SU-DHL-6 (cell line): Measurements from ENCODE around the gene PLK5.
A peak's percentile ranks its signal among the peaks of the same experiment; 100 is the strongest.

Source experiments
- H2AFZ ChIP-seq: fragments of 200-600 bp; sonication (generic); 2 replicates; pipeline ENCODE4 v1.6.1; 2014; ENCODE audit warnings: low read depth, mild to moderate bottlenecking, moderate library complexity, mixed read lengths, antibody characterized with exemption, low read length; ENCODE audit not compliant: severe bottlenecking
- H3F3A ChIP-seq: fragments of 200-600 bp; shearing (Covaris generic); 2 replicates; pipeline ENCODE4 v1.6.0; 2016; ENCODE audit warnings: antibody characterized with exemption, mild to moderate bottlenecking; ENCODE audit not compliant: insufficient read depth
- H3K27ac ChIP-seq: fragments of 200-600 bp; sonication (generic); 2 replicates; pipeline ENCODE4 v1.5.1; 2016; ENCODE audit warnings: low read depth, mild to moderate bottlenecking, low read length, moderate library complexity, mixed read lengths
- H3K27me3 ChIP-seq: fragments of 200-600 bp; sonication (generic), shearing (Covaris generic); 2 replicates; pipeline ENCODE4 v1.6.0; 2014; ENCODE audit warnings: mild to moderate bottlenecking, low read length
- H3K36me3 ChIP-seq: fragments of 200-600 bp; sonication (generic); 2 replicates; pipeline ENCODE4 v1.6.1; 2014; ENCODE audit warnings: mild to moderate bottlenecking, low read length, mixed read lengths
- H3K4me2 ChIP-seq: fragments of 300-600, 200-600 bp; shearing (Covaris generic), sonication (generic); 2 replicates; pipeline ENCODE4 v1.6.0; 2014; ENCODE audit warnings: low read length, low read depth, mild to moderate bottlenecking; ENCODE audit not compliant: poor library complexity, severe bottlenecking
- H3K4me3 ChIP-seq: fragments of 200-600 bp; sonication (generic); 2 replicates; pipeline ENCODE4 v1.5.1; 2014; ENCODE audit warnings: antibody characterized with exemption, low read length, mild to moderate bottlenecking, mixed read lengths; ENCODE audit not compliant: insufficient read depth, poor library complexity, severe bottlenecking
- H3K79me2 ChIP-seq: fragments of 200-600 bp; sonication (generic); 2 replicates; pipeline ENCODE4 v1.6.1; 2014; ENCODE audit warnings: mild to moderate bottlenecking, low read length, moderate library complexity; ENCODE audit not compliant: insufficient read depth
- H3K9ac ChIP-seq: fragments of 200-600 bp; sonication (generic); 2 replicates; pipeline ENCODE4 v1.7.0; 2014; ENCODE audit warnings: mild to moderate bottlenecking, low read length
- H3K9me2 ChIP-seq: fragments of 200-600 bp; sonication (generic); replicated peaks from 2 replicates; pipeline ENCODE4 v1.6.1; 2014; ENCODE audit warnings: low read length; ENCODE audit not compliant: insufficient read depth
- H3K9me3 ChIP-seq: fragments of 200-600 bp; sonication (generic); 2 replicates; pipeline ENCODE4 v1.6.1; 2014; ENCODE audit warnings: low read length, mixed read lengths; ENCODE audit not compliant: insufficient read depth
- H4K20me1 ChIP-seq: fragments of 200-600 bp; sonication (generic); 2 replicates; pipeline ENCODE4 v1.6.1; 2014; ENCODE audit warnings: low read depth, mild to moderate bottlenecking, antibody characterized with exemption, low read length, moderate library complexity, mixed read lengths
- EZH2phosphoT487 ChIP-seq: fragments of 200-600 bp; sonication (generic), shearing (Covaris generic); conservative IDR thresholded peaks from 2 replicates; pipeline ENCODE4 v1.6.1; 2018; ENCODE audit warnings: mild to moderate bottlenecking, antibody characterized with exemption, low read length, moderate library complexity, mixed read lengths
- TF ChIP-seq, protein P1 (sequence below): fragments of 200-600 bp; sonication (generic); IDR thresholded peaks from one replicate; pipeline ENCODE4 v1.5.1; 2017; ENCODE audit warnings: antibody characterized with exemption, mild to moderate bottlenecking, low read length, moderate library complexity; ENCODE audit not compliant: insufficient read depth, poor library complexity, severe bottlenecking

The PLK5 gene

GRCh38 chr19:1478934-1479707 lies 44.8 kb upstream of the PLK5 start, which contains the start of gene C19orf25:
Gene C19orf25 (minus strand): TSS chr19:1479215. CDS start chr19:1478903, 312 bp downstream.
- Histone ChIP-seq H3K36me3 (no peaks in the 10 kb centered on the region), H3K9me2 (no peaks in the 10 kb centered on the region), H3K27me3 (no peaks in the 10 kb centered on the region), H3K4me2 (peak within 1 kb of the TSS; percentile 73), H2AFZ (peak within 1 kb of the TSS; percentile 91), H3K9ac (peak within 1 kb of the TSS; percentile 90), H4K20me1 (no peaks in the 10 kb centered on the region), H3K27ac (peak within 1 kb of the TSS; percentile 74), H3K79me2 (peaks cover 20% of the 10 kb centered on the region), H3F3A (peaks cover 7% of the 10 kb centered on the region; the same call in 1 of the 2 replicates), H3K4me3 (peak within 1 kb of the TSS; percentile 95), H3K9me3 (no peaks in the 10 kb centered on the region)
- no peak for TF ChIP-seq EZH2phosphoT487
- TF ChIP-seq, protein P1, sequence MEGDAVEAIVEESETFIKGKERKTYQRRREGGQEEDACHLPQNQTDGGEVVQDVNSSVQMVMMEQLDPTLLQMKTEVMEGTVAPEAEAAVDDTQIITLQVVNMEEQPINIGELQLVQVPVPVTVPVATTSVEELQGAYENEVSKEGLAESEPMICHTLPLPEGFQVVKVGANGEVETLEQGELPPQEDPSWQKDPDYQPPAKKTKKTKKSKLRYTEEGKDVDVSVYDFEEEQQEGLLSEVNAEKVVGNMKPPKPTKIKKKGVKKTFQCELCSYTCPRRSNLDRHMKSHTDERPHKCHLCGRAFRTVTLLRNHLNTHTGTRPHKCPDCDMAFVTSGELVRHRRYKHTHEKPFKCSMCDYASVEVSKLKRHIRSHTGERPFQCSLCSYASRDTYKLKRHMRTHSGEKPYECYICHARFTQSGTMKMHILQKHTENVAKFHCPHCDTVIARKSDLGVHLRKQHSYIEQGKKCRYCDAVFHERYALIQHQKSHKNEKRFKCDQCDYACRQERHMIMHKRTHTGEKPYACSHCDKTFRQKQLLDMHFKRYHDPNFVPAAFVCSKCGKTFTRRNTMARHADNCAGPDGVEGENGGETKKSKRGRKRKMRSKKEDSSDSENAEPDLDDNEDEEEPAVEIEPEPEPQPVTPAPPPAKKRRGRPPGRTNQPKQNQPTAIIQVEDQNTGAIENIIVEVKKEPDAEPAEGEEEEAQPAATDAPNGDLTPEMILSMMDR = no peak

DNA sequence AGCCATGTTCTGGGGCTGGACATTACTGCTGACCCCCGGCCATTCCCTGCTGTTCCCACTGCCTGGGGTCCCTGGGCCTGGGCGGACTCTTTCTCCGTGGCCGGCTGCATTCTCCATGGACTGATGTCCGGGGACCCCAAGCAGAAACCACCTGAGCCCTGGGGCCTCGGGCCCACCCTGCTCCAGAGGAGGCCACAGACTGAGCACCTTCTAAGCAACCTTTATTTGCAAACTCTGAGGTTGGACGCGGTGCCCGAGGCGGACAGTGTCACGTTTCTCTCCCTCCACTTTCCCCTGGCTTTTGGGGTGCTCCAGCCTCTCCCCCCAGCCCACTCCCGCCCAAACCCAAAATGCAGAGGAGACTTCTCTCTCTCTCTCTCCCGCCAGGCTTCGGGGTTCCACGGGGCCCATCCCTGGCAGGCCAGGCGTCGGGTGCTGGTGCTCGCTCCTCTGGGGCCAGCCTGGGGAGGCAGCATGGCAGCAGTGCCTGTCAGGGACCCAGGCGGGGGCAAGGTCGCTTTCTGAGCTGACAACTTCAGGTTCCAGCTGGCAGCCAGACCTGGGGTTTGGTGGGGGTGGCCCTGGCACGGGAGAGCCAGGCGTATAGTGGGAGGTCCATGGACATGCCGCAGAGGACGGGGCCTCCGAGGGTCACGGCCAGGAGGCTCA lies 42.5 kb upstream of the PLK5 start:
- Histone ChIP-seq H3F3A (peaks cover 7% of the 10 kb centered on the region; the same call in 1 of the 2 replicates), H3K27me3 (no peaks in the 10 kb centered on the region), H3K9me3 (no peaks in the 10 kb centered on the region), H3K79me2 (peaks cover 16% of the 10 kb centered on the region), H4K20me1 (no peaks in the 10 kb centered on the region), H3K27ac (no peak overlapping the region), H3K36me3 (no peaks in the 10 kb centered on the region), H2AFZ (no peak overlapping the region), H3K4me2 (no peak overlapping the region), H3K9me2 (no peaks in the 10 kb centered on the region), H3K9ac (no peak overlapping the region), H3K4me3 (no peak overlapping the region)
- TF ChIP-seq, protein P1 = no peak
- TF ChIP-seq EZH2phosphoT487 = no peak

DNA sequence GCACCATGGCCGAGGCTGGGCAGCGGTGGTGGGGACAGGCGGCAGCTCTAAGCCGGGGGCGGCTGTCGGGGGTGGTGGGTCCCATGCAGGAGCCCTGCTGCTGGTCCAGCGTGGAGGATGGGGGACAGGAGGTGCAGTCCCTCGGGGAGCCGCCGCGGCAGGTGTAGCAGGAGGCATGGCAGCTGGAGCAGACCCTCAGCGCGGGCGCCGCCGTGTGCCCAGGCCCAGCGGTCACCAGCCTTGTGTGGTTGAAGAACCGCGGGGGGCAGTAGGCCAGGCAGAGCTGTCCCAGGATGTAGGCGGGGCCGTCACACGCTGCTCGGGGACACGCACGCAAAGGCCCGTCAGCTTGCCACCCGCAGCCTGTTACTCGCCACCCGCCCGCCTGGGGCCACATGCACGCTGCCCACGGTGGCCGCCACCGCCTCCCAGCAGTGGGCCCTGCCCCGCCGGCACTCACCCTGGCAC lies 42.0 kb upstream of the PLK5 start:
- H3K79me2 ChIP-seq = peaks cover 15% of the 10 kb centered on the region
- H4K20me1 ChIP-seq = no peaks in the 10 kb centered on the region
- peaks cover 7% of the 10 kb centered on the region; the same call in 1 of the 2 replicates for H3F3A ChIP-seq
- H3K9ac ChIP-seq = no peak overlapping the region
- H3K4me2 ChIP-seq = no peak overlapping the region
- no peaks in the 10 kb centered on the region for H3K36me3 ChIP-seq
- no peak for TF ChIP-seq EZH2phosphoT487
- TF ChIP-seq, protein P1 = no peak
- H3K27ac ChIP-seq = no peak overlapping the region
- no peak overlapping the region for H3K4me3 ChIP-seq
- no peaks in the 10 kb centered on the region for H3K9me2 ChIP-seq
- no peaks in the 10 kb centered on the region for H3K9me3 ChIP-seq
- no peaks in the 10 kb centered on the region for H3K27me3 ChIP-seq
- no peak overlapping the region for H2AFZ ChIP-seq
